ENCODE results near the gene GRAP2. TPM values are rescaled to one million over a fixed set of nuclear protein-coding genes. Genes with fewer than 3 reads are reported as not detected.

The GRAP2 gene
- total and polyA plus RNA-seq, 2 of the 8 experiments (the other 6 are each of a cell fraction or from before 2014, with no cell fraction given): 0.08 TPM; not detected in 1

- TF ChIP-seq, protein P1, sequence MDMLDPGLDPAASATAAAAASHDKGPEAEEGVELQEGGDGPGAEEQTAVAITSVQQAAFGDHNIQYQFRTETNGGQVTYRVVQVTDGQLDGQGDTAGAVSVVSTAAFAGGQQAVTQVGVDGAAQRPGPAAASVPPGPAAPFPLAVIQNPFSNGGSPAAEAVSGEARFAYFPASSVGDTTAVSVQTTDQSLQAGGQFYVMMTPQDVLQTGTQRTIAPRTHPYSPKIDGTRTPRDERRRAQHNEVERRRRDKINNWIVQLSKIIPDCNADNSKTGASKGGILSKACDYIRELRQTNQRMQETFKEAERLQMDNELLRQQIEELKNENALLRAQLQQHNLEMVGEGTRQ (IDR thresholded peaks at IDR 0.05; ENCODE audit: low read length): no peak
- TF ChIP-seq CHD2 (IDR thresholded peaks at IDR 0.05; ENCODE audit: low read length) (no peak), YY1 (IDR thresholded peaks at IDR 0.05; ENCODE audit: low read depth, low read length) (no peak), SUZ12 (IDR thresholded peaks at IDR 0.05; ENCODE audit: low read length) (no peak), HDAC2 (IDR thresholded peaks at IDR 0.05; ENCODE audit: borderline replicate concordance in 1 of 2, low read depth in 2 of 2, low read length in 2 of 2) (no peak), SIX5 (IDR thresholded peaks at IDR 0.05; ENCODE audit: low read depth, low read length) (no peak), CBX8 (IDR thresholded peaks at IDR 0.05; ENCODE audit: borderline replicate concordance, low read depth, low read length) (no peak), CHD7 (IDR thresholded peaks at IDR 0.05; ENCODE audit: insufficient replicate concordance, low read length) (no peak)
These were observed 37.0 kb downstream of the GRAP2 start (continued) for GRCh38 chr22:39937906-39938305.

Measured in H1 (cell line).